ENCODE measurements around the gene PAM16. TPM values are rescaled to one million over a fixed set of nuclear protein-coding genes. Genes with fewer than 3 reads are reported as not detected.
A peak's percentile ranks its signal among the peaks of the same experiment; 100 is the strongest.

The PAM16 gene
- total and polyA plus RNA-seq, 9 of the 15 experiments (the other 6 are each of a cell fraction or from before 2014, with no cell fraction given), result 38.7 to 273 (median 79.3) TPM

GRCh38 chr16:4347765-4348509 is 3.2 kb downstream of the PAM16 start (continued):
- TF ChIP-seq NR4A1 (CRISPR knock-in tag; IDR thresholded peaks at IDR 0.05), result no peak
- TF ChIP-seq NR4A1 (tag; IDR thresholded peaks at IDR 0.05), result no peak
- peak; percentile 59; the same call in 1 of the 2 replicates for TF ChIP-seq MYNN (IDR thresholded peaks at IDR 0.05)
- no peak for TF ChIP-seq MYNN (CRISPR knock-in tag; IDR thresholded peaks at IDR 0.05)
- TF ChIP-seq RBFOX2 (IDR thresholded peaks at IDR 0.05; ENCODE audit: low read depth, low read length), result peak; percentile 54
- TF ChIP-seq PREB (CRISPR knock-in tag; IDR thresholded peaks at IDR 0.05), result no peak
- no peak for TF ChIP-seq STAT5B (CRISPR knock-in tag; IDR thresholded peaks at IDR 0.05)
- no peak for TF ChIP-seq DEAF1 (CRISPR knock-in tag; IDR thresholded peaks at IDR 0.05)
- no peak for TF ChIP-seq YY1 (IDR thresholded peaks at IDR 0.05; ENCODE audit: borderline replicate concordance in 1 of 3, control insufficient read depth in 1 of 3, extremely low read depth in 1 of 3, insufficient read depth in 3 of 3, insufficient read length in 1 of 3, insufficient replicate concordance in 2 of 3, low read depth in 1 of 3, low read length in 2 of 3)
- TF ChIP-seq MAX (CRISPR knock-in tag; IDR thresholded peaks at IDR 0.05), result no peak; the same call in none of the 2 replicates
- TF ChIP-seq SMARCA5 (IDR thresholded peaks at IDR 0.05), result no peak
- no peak for TF ChIP-seq THAP7 (CRISPR knock-in tag; IDR thresholded peaks at IDR 0.05)
- TF ChIP-seq NR3C1 (CRISPR knock-in tag; IDR thresholded peaks at IDR 0.05), result no peak
- TF ChIP-seq THAP12 (CRISPR knock-in tag; IDR thresholded peaks at IDR 0.05), result no peak
- TF ChIP-seq TCF3 (CRISPR knock-in tag; IDR thresholded peaks at IDR 0.05), result peak; percentile 66
- TF ChIP-seq CBFA2T3 (IDR thresholded peaks at IDR 0.05), result peak; percentile 81
- no peak for TF ChIP-seq CHD1 (IDR thresholded peaks at IDR 0.05; ENCODE audit: low read length)
- no peak for TF ChIP-seq MCM7 (IDR thresholded peaks at IDR 0.05)
- TF ChIP-seq SLC30A9 (CRISPR knock-in tag; IDR thresholded peaks at IDR 0.05), result no peak
- no peak for TF ChIP-seq DLX4 (CRISPR knock-in tag; IDR thresholded peaks at IDR 0.05)
- no peak for TF ChIP-seq SPI1 (IDR thresholded peaks at IDR 0.05; ENCODE audit: borderline replicate concordance, low read depth, low read length)
- no peak for TF ChIP-seq HMG20B (CRISPR knock-in tag; IDR thresholded peaks at IDR 0.05)
- TF ChIP-seq POLR2AphosphoS5 (IDR thresholded peaks at IDR 0.05; ENCODE audit: control insufficient read depth, insufficient read depth, low read depth, low read length), result 0 out of 2 replicates have a peak, but pooled peaks have one; percentile 29

Data from K562 (cell line).